Kidney (tissue), 14 donors: ENCODE results near the gene CCNJL. TPM values are rescaled to one million over a fixed set of nuclear protein-coding genes. Genes with fewer than 3 reads are reported as not detected.

Experiments
- DNase-seq, 5 donors: peaks; one replicate each; pipeline ENCODE4 v3.0.0-alpha.2; 2013 to 2020
- FAIRE-seq: peaks from 2 replicates; lab custom pipeline; 2012; peaks lifted over from hg19 to GRCh38; lab: Jason Lieb, UNC
- H3K27ac ChIP-seq, 2 donors: one replicate each; pipeline ENCODE4 v1.7.0; 2013; ENCODE audit warnings: low read depth in 2 of 2, low read length in 2 of 2, inconsistent platforms in 1 of 2
- H3K27me3 ChIP-seq: one replicate; pipeline ENCODE4 v1.7.1; 2013; ENCODE audit warnings: low read length, inconsistent platforms; ENCODE audit not compliant: control insufficient read depth, insufficient read depth
- H3K36me3 ChIP-seq, 3 donors: one replicate each; pipeline versions ENCODE4 v1.7.0 to v1.7.1; 2013; ENCODE audit warnings: low read length in 3 of 3, control low read depth in 1 of 3, inconsistent platforms in 1 of 3; ENCODE audit not compliant: insufficient read depth in 3 of 3, control insufficient read depth in 2 of 3
- H3K4me1 ChIP-seq, 3 donors: one replicate each; pipeline versions ENCODE4 v1.7.0 to v1.7.1; 2013; ENCODE audit warnings: low read length in 3 of 3, inconsistent platforms in 1 of 3, low read depth in 1 of 3; ENCODE audit not compliant: control insufficient read depth in 2 of 3, insufficient read depth in 2 of 3
- H3K4me3 ChIP-seq, 3 donors: one replicate each; pipeline versions ENCODE4 v1.7.0 to v1.8.1; 2013; ENCODE audit warnings: low read length in 3 of 3, control low read depth in 1 of 3, inconsistent platforms in 1 of 3
- H3K9ac ChIP-seq, 3 donors: one replicate each; pipeline versions ENCODE4 v1.7.0 to v1.7.1; 2013; ENCODE audit warnings: low read length in 3 of 3, control low read depth in 1 of 3, inconsistent platforms in 1 of 3
- H3K9me3 ChIP-seq, 3 donors: one replicate each; pipeline versions ENCODE4 v1.7.0 to v1.7.1; 2013; ENCODE audit warnings: low read length in 3 of 3, control low read depth in 1 of 3, inconsistent platforms in 1 of 3; ENCODE audit not compliant: control insufficient read depth in 2 of 3, insufficient read depth in 1 of 3
- intact Hi-C: fragments of 100-400 bp; cut with DNase I; formaldehyde crosslinking; loops from one replicate; pipeline ENCODE4 v1.11.1; 2022
- polyA plus RNA-seq: library from polyadenylated mRNA; stranded (reverse); fragments of 350-450 nt; fragmentation: Illumina TruSeq; extraction: RNeasy Lipid Tissue Mini Kit (QIAGEN cat#74804); gene quantifications from one replicate; pipeline ENCODE4 v1.2.3, GENCODE V29; 2014; ENCODE audit warnings: low read depth, low replicate concordance; ENCODE audit not compliant: insufficient read depth
- total RNA-seq: library from RNA; stranded (reverse); fragmentation: NEBNext Ultra II Directional; extraction: Animal tissue kit (Norgen Biotek cat#: 25700); gene quantifications from one replicate; pipeline ENCODE4 v1.2.1, GENCODE V29; 2021
- TF ChIP-seq, protein P1 (sequence below): IDR thresholded peaks from 3 replicates; pipeline ENCODE4 v1.5.1; 2012; ENCODE audit warnings: mild to moderate bottlenecking, moderate library complexity, borderline replicate concordance; ENCODE audit not compliant: insufficient read depth; ENCODE audit errors: extremely low read depth
- donor health status: control.
- donor health status: control.
- donor health status: control.
- donor health status: control.
- donor health status: control.
- donor health status: DM: yes; HTN: yes; CAD: no.
- donor health status: Normal renal cell carcinoma (clear cell type).

The CCNJL gene
- total and polyA plus RNA-seq, 2 donors from 2014 or later = 1.6 to 3.8 TPM

DNA sequence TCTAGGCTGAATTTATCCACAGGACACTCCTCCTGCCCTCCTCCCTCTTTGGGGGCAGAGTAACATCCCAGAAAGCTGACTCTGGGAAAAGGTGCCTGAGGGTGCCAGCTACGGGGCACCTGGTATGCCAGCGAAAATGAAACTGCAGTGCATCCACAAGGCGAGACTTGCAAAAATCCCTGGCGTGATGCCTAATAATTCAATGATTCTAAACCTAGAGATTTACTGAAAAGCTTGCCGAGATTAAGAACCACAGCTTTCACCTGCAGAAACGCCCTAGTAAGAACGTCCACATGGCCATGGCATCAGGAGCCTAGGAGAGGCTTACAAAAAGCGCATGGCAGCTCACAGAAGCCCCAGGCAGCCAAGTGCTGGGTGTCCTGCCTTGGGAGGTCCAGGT, 20.9 kb downstream of the CCNJL start:
- no peak overlapping the region for H3K4me3 ChIP-seq
- H3K27ac ChIP-seq = no peak overlapping the region
- H3K27me3 ChIP-seq = no peaks in the 10 kb centered on the region
- H3K36me3 ChIP-seq = no peaks in the 10 kb centered on the region
- no peak overlapping the region for H3K9ac ChIP-seq
- no peaks in the 10 kb centered on the region for H3K9me3 ChIP-seq
- H3K4me1 ChIP-seq = peaks cover 0 to 18% (median 18%) of the 10 kb centered on the region in 3 donors
- no peak for FAIRE-seq
- no peak for DNase-seq
- TF ChIP-seq, protein P1, sequence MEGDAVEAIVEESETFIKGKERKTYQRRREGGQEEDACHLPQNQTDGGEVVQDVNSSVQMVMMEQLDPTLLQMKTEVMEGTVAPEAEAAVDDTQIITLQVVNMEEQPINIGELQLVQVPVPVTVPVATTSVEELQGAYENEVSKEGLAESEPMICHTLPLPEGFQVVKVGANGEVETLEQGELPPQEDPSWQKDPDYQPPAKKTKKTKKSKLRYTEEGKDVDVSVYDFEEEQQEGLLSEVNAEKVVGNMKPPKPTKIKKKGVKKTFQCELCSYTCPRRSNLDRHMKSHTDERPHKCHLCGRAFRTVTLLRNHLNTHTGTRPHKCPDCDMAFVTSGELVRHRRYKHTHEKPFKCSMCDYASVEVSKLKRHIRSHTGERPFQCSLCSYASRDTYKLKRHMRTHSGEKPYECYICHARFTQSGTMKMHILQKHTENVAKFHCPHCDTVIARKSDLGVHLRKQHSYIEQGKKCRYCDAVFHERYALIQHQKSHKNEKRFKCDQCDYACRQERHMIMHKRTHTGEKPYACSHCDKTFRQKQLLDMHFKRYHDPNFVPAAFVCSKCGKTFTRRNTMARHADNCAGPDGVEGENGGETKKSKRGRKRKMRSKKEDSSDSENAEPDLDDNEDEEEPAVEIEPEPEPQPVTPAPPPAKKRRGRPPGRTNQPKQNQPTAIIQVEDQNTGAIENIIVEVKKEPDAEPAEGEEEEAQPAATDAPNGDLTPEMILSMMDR = no peak
- intact Hi-C loops = no loop called here

DNA sequence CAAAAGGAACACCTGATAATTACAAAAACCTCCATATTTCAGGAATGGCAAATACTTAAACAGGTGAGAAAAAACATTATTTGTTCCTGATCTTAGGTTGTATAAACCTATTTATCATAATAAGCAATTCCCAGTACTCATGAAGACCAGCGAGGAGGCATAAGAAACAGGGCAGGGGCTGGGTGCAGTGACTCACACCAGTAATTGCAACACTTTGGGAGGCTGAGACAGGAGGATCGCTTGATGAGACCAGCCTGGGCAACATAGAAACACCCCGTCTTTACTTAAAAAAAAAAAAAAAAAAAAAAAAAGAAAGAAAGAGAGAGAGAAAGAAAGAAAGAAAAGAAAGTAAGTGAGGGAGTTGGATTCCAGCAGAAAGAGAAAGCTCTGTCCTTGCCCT, 21.6 kb downstream of the CCNJL start:
- no peaks in the 10 kb centered on the region for H3K27me3 ChIP-seq
- H3K36me3 ChIP-seq = no peaks in the 10 kb centered on the region
- intact Hi-C loops = no loop called here
- no peak overlapping the region for H3K4me3 ChIP-seq
- no peak overlapping the region for H3K27ac ChIP-seq
- TF ChIP-seq, protein P1 = no peak
- no peak for DNase-seq
- no peak overlapping the region for H3K9ac ChIP-seq
- FAIRE-seq = no peak
- H3K9me3 ChIP-seq = no peaks in the 10 kb centered on the region
- peaks cover 0 to 21% (median 20%) of the 10 kb centered on the region in 3 donors for H3K4me1 ChIP-seq

DNA sequence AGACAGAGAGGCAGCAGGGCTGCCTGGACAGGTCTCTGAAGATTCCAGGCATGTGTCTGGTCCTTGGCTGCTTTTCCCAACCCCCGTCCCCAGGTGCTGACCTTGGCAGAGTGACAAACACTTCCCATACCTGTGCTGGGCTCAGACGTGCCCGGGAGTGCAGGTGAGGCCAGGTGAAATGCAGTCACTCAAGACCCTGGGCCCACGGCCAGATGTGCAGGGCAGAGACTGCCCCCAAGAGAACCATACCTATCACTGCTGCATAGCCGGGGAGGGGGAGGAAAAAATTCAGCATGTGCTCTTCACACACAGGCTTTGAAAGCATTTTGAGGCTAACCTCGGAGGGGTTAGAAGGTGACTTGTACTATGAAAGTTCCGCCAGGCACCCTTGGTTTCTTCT, 22.6 kb downstream of the CCNJL start:
- H3K27ac ChIP-seq = peak overlapping the region; percentile 64 to 72
- no peaks in the 10 kb centered on the region for H3K27me3 ChIP-seq
- FAIRE-seq (no peak), DNase-seq (peak in 2 of 5 donors; percentile 29 to 87)
- TF ChIP-seq, protein P1 = no peak
- H3K9ac ChIP-seq = peak overlapping the region in 1 of 3 donors; percentile 1
- no peak overlapping the region for H3K4me3 ChIP-seq
- intact Hi-C loops = no loop called here
- H3K9me3 ChIP-seq = no peaks in the 10 kb centered on the region
- no peaks in the 10 kb centered on the region for H3K36me3 ChIP-seq
- peaks cover 0 to 24% (median 23%) of the 10 kb centered on the region in 3 donors for H3K4me1 ChIP-seq

DNA sequence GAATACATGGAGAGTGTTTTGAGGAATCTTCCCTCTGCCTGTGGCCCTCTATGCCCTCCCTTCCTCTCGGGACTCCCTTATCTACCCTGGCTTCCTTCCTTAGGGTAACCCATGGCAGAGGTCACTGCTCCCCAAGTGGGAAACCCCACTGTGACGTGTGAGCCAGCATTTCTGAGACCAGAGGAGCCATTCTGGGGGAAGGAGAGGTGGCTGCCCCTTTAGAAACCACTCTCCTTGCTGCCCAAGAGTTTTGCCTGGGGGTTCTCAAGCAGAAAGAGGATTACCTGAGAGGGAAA, 23.1 kb downstream of the CCNJL start:
- H3K9ac ChIP-seq = peak overlapping the region in 1 of 3 donors; percentile 1
- no peaks in the 10 kb centered on the region for H3K9me3 ChIP-seq
- H3K27ac ChIP-seq = peak overlapping the region; percentile 64 to 72
- intact Hi-C loops = no loop called here
- no peak for DNase-seq
- TF ChIP-seq, protein P1 = no peak
- no peaks in the 10 kb centered on the region for H3K36me3 ChIP-seq
- H3K27me3 ChIP-seq = no peaks in the 10 kb centered on the region
- H3K4me1 ChIP-seq = peaks cover 0 to 24% (median 23%) of the 10 kb centered on the region in 3 donors
- H3K4me3 ChIP-seq = no peak overlapping the region
- no peak for FAIRE-seq
